ENCODE data around the gene SNRPF.

GRCh38 chr12:95880895-95881294 lies 22.1 kb downstream of the SNRPF start:
- TF ChIP-seq POLR2A (IDR thresholded peaks at IDR 0.05; ENCODE audit: low read depth, low read length) (no peak), TAF1 (IDR thresholded peaks at IDR 0.05; ENCODE audit: low read depth, low read length) (no peak), POLR2AphosphoS5 (IDR thresholded peaks at IDR 0.05; ENCODE audit: low read depth, low read length) (no peak), PAX5 (IDR thresholded peaks at IDR 0.05; ENCODE audit: insufficient read depth, low read length, severe bottlenecking) (no peak)
